ENCODE measurements around the gene KCNG2. TPM values are rescaled to one million over a fixed set of nuclear protein-coding genes. Genes with fewer than 3 reads are reported as not detected.
"Not testable (repeated sequence)": the region's sequence is repeated elsewhere in the genome, so short reads cannot be mapped to it uniquely, and the experiment has no call there.

KCNG2 gene
- total RNA-seq, 1 experiment from 2014 or later = not detected

- no peak for DNase-seq (ENCODE audit: low read depth)
These were observed 69.9 kb downstream of the KCNG2 start for GRCh38 chr18:79867666-79868065.

GRCh38 chr18:79868168-79868784 lies 70.5 kb downstream of the KCNG2 start:
- DNase-seq (ENCODE audit: low read depth) = no peak

- no peak for DNase-seq (ENCODE audit: low read depth)
These were observed 71.2 kb downstream of the KCNG2 start for GRCh38 chr18:79868811-79869541.

GRCh38 chr18:79869591-79870300 lies 72.0 kb downstream of the KCNG2 start:
- DNase-seq (ENCODE audit: low read depth) = no peak

- no peak for DNase-seq (ENCODE audit: low read depth)
These were observed 72.7 kb downstream of the KCNG2 start for GRCh38 chr18:79870301-79871025.

- DNase-seq (ENCODE audit: low read depth) = no peak
These were observed 73.3 kb downstream of the KCNG2 start for GRCh38 chr18:79871026-79871390.

GRCh38 chr18:79871481-79872091 lies 73.8 kb downstream of the KCNG2 start:
- no peak for DNase-seq (ENCODE audit: low read depth)

- no peak for DNase-seq (ENCODE audit: low read depth)
These were observed 75.0 kb downstream of the KCNG2 start for GRCh38 chr18:79872527-79873444.

GRCh38 chr18:79873449-79874110 lies 75.8 kb downstream of the KCNG2 start:
- DNase-seq (ENCODE audit: low read depth) = no peak

- no peak for DNase-seq (ENCODE audit: low read depth)
These were observed 77.1 kb downstream of the KCNG2 start for GRCh38 chr18:79874553-79875530.

- DNase-seq (ENCODE audit: low read depth) = no peak
These were observed 77.8 kb downstream of the KCNG2 start for GRCh38 chr18:79875531-79875919.

- no peak for DNase-seq (ENCODE audit: low read depth)
These were observed 78.3 kb downstream of the KCNG2 start for GRCh38 chr18:79875931-79876461.

GRCh38 chr18:79876497-79876896 lies 78.8 kb downstream of the KCNG2 start:
- DNase-seq (ENCODE audit: low read depth) = no peak

GRCh38 chr18:79877163-79878091 lies 79.7 kb downstream of the KCNG2 start:
- DNase-seq (ENCODE audit: low read depth) = no peak

GRCh38 chr18:79878246-79878645 lies 80.5 kb downstream of the KCNG2 start:
- DNase-seq (ENCODE audit: low read depth) = not testable (repeated sequence)

GRCh38 chr18:79878741-79879378 lies 81.1 kb downstream of the KCNG2 start:
- DNase-seq (ENCODE audit: low read depth) = no peak

- no peak for DNase-seq (ENCODE audit: low read depth)
These were observed 81.8 kb downstream of the KCNG2 start for GRCh38 chr18:79879566-79879965.

Data from HT1080 (cell line).